IPS DF 6.9 (cell line): ENCODE results near the gene SIRPD.
"Not testable (repeated sequence)": the region's sequence is repeated elsewhere in the genome, so short reads cannot be mapped to it uniquely, and the experiment has no call there.

Experiments
- DNase-seq: peaks from one replicate; pipeline ENCODE4 v3.0.0-alpha.2; 2013; ENCODE audit warnings: low read depth, low spot score
- H3K27ac ChIP-seq: one replicate; pipeline ENCODE4 v1.5.1; 2013; ENCODE audit warnings: low read length, control low read depth
- H3K27me3 ChIP-seq: 2 replicates; pipeline ENCODE4 v1.6.1; 2013; ENCODE audit warnings: mild to moderate bottlenecking, low read length; ENCODE audit not compliant: control insufficient read depth, insufficient read depth
- H3K36me3 ChIP-seq: 2 replicates; pipeline ENCODE4 v1.6.1; 2013; ENCODE audit warnings: low read length; ENCODE audit not compliant: control insufficient read depth, insufficient read depth
- H3K4me1 ChIP-seq: 2 replicates; pipeline ENCODE4 v1.6.1; 2013; ENCODE audit warnings: low read length; ENCODE audit not compliant: control insufficient read depth, insufficient read depth
- H3K4me3 ChIP-seq: 2 replicates; pipeline ENCODE4 v1.5.1; 2013; ENCODE audit warnings: mild to moderate bottlenecking, low read length
- H3K9me3 ChIP-seq: 2 replicates; pipeline ENCODE4 v1.6.1; 2013; ENCODE audit warnings: low read length, inconsistent platforms; ENCODE audit not compliant: control insufficient read depth, insufficient read depth
- WGBS: extraction: QIAGEN DNeasy Blood & Tissue Kit; methylation state at CpG from one replicate; pipeline ENCODE4 v1.1.7; 2013; ENCODE audit warnings: mixed read lengths, missing lambda C conversion rate; ENCODE audit not compliant: insufficient read length, insufficient coverage; 5-methylcytosine and 5-hydroxymethylcytosine counted together

SIRPD gene

DNA sequence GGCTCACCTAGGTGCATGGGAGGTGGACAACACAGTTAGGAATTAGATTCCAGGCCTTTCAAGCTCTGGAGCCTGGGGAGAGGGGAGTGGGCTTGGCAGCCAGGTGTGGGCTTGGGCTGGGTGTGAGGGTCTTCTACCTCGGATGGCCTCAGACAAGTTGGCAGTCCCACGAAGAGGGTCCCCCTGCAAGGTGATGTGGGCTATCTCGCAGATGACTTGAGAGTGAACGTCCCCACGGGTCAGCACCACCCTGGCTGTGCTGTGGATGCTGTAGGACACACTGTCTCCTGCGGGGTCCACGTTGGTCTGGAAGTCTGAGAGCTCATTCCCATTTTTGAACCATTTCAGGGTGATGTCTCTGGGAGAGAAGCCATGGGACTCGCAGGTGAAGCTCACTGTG lies 14.1 kb upstream of the SIRPD start:
- not testable (repeated sequence) for H3K27ac ChIP-seq, DNase-seq
- WGBS, result no CpG with 5 or more reads among the region's 8 CpGs

DNA sequence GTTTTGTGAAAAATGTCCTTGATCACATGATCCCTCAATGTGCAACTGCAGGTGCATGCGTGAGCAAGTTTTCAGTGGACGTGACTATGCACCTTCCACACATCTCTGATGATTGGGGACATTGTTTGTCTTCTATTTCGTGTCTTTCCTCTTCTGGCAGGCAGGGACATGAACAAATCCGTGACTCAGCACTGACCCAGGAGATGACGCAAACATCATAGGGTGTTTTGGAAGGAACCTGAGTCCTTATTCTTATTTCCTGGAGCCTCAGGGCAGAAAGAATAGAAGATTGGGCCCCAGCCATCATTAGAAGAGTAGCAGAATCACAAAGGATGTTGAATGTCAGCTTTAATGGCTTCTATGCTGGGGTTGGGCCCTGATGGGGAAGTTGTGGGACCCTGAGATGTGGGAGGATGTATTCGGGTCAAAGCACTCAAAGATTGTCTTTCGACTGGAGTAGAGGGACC lies 11.9 kb upstream of the SIRPD start:
- Histone ChIP-seq H3K27me3 (no peaks in the 10 kb centered on the region), H3K4me1 (no peaks in the 10 kb centered on the region), H3K4me3 (no peak overlapping the region), H3K27ac (no peak overlapping the region), H3K36me3 (no peaks in the 10 kb centered on the region), H3K9me3 (no peaks in the 10 kb centered on the region)
- DNase-seq, result no peak
- no CpG with 5 or more reads among the region's 7 CpGs for WGBS

More for the DNA sequence above, 14.1 kb upstream of the SIRPD start:
- not testable (repeated sequence) for H3K36me3 ChIP-seq, H3K27me3 ChIP-seq, H3K4me1 ChIP-seq, H3K4me3 ChIP-seq, H3K9me3 ChIP-seq

DNA sequence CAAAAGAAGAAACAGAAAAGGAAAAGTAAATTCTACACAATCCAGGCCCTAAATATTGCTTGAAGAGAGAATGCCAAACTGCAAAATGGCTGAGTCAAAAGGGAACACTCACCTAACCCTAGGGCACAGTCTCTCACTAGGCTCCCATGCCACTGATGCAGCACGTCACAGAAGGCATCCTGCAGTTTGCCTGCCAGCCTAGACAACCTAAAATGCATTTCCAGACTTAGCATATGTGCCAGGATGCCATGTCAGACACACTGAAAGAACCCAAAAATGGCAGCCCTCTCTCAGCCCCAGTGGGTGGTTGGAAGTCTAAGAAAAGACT lies 10.6 kb upstream of the SIRPD start:
- Histone ChIP-seq H3K9me3 (no peaks in the 10 kb centered on the region), H3K27ac (no peak overlapping the region), H3K4me3 (no peak overlapping the region), H3K36me3 (no peaks in the 10 kb centered on the region), H3K27me3 (no peaks in the 10 kb centered on the region), H3K4me1 (no peaks in the 10 kb centered on the region)
- WGBS, result no CpG with 5 or more reads among the region's 1 CpG
- no peak for DNase-seq

DNA sequence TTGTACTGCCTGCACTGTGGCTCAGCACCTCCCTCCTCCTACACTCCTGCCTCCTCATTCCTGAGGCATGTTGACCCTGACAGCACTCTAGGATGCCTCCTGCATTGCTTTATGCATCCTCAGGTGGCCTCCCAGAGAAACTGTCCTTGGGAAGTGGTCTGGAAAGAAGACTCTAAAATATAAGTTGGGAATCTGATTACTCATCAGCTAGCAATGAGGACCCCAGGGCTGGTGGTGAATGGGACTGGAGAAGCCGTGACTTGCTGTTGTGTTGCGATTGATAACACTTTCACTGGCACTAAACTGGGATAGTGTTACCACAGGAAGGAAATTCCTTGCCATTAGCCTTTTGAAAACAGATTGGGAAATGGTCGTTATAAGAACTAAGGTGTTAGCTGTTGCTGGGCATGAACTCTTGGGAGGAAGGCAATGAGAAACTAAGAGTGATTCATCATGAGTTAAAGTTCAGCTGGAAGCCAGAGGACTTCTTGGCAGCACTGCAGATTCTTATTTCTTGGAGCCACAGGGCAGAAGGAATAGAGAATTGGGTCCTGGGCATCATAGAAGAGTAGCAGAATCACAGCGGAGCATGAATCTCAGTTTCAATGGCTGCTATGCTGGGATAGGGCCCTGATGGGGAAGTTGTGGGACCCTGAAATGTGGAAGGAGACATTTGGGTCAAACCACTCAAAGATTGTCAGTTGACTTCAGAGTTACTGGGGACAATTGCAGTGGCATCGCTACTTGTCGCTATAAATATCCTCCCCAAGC lies 10.1 kb upstream of the SIRPD start:
- Histone ChIP-seq H3K4me3 (no peak overlapping the region), H3K27me3 (no peaks in the 10 kb centered on the region), H3K4me1 (no peaks in the 10 kb centered on the region), H3K27ac (no peak overlapping the region), H3K36me3 (no peaks in the 10 kb centered on the region), H3K9me3 (no peaks in the 10 kb centered on the region)
- no CpG with 5 or more reads among the region's 6 CpGs for WGBS
- DNase-seq, result no peak

DNA sequence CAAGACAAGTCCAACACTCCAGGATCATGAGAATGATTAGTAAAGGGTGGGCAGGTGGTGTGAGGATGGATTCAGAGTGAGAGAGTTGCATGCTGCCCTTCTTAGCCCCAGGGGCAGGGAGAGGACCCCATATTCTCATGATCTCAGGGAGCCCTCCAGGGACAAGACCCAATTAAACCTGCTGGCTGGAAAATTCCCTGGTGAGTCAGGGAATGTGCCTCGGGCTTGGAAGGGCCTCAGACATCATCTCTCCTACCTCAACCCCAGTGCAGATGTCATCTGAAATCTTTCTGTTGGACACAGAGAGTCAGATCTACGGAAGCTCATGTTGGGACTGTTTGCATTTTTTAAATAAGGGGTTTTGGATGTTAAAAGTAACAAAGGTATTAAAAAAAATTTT lies 9.2 kb upstream of the SIRPD start:
- Histone ChIP-seq H3K27me3 (no peaks in the 10 kb centered on the region), H3K27ac (no peak overlapping the region), H3K4me3 (no peak overlapping the region), H3K36me3 (no peaks in the 10 kb centered on the region), H3K4me1 (no peaks in the 10 kb centered on the region), H3K9me3 (no peaks in the 10 kb centered on the region)
- DNase-seq, result no peak
- no CpG with 5 or more reads among the region's 2 CpGs for WGBS

DNA sequence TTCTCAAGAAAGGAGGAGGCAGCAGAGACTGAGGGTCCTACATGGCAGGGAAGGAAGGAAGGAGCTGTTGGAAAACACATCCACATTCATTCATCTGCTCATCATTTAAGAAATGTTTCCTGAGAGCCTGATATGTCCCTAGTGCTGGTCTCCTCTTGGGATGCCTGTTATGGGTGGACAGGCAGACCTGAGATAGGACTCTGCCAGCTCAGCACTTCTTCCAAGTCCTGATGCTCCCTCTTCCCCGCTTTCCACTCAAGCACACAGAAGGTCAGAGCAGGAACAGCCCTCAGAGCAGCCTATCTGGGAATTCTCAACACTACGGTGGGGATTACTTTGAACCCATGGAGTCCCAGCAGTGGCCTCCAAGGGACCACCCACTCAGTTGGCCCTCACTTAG lies 8.0 kb upstream of the SIRPD start:
- no CpG with 5 or more reads among the region's 2 CpGs for WGBS
- H3K4me1 ChIP-seq, result no peaks in the 10 kb centered on the region
- no peaks in the 10 kb centered on the region for H3K36me3 ChIP-seq
- no peaks in the 10 kb centered on the region for H3K27me3 ChIP-seq
- H3K4me3 ChIP-seq, result no peak overlapping the region
- H3K27ac ChIP-seq, result no peak overlapping the region
- DNase-seq, result no peak
- H3K9me3 ChIP-seq, result no peaks in the 10 kb centered on the region

DNA sequence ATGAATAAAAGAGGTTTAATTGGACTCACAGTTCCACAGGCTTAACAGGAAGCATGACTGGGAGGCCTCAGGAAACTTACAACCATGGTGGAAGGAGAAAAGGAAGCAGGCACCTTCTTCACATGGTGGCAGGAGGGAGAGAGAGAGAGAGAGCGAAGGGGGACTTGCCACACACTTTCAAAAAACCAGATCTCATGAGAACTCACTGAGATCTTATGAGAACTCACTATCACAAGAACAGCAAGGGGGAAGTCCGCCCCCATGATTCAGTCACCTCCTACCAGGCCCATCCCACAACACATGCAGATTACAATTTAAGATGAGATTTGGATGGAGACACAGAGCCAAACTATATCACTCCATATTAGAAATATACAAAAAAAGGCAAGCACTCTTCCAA lies 6.1 kb upstream of the SIRPD start:
- no peak overlapping the region for H3K27ac ChIP-seq
- WGBS, result no CpG with 5 or more reads among the region's 2 CpGs
- no peak overlapping the region for H3K4me3 ChIP-seq
- no peak for DNase-seq
- no peaks in the 10 kb centered on the region for H3K36me3 ChIP-seq
- H3K27me3 ChIP-seq, result no peaks in the 10 kb centered on the region
- no peaks in the 10 kb centered on the region for H3K9me3 ChIP-seq
- H3K4me1 ChIP-seq, result no peaks in the 10 kb centered on the region

DNA sequence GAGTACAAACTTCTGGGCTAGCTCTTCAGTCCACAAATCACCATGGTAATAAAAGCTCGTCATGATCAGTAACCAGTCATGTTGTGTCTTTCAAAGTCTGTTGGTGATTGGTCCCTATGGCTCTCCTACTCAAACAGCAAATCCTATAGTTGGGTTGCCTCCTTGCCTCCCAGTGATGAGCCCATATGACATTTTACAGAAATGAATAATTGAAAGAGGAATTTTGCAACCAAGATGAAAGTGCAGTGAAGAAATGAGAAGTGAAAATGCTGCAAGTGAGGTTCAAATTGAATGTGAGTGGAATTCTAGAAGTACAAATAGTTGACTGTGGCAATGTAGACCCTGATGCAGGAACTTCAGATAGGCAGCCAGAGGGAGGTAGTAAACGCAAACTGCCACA lies 5.1 kb upstream of the SIRPD start:
- Histone ChIP-seq H3K4me1 (no peaks in the 10 kb centered on the region), H3K27me3 (no peaks in the 10 kb centered on the region), H3K27ac (no peak overlapping the region), H3K4me3 (no peak overlapping the region), H3K36me3 (no peaks in the 10 kb centered on the region), H3K9me3 (no peaks in the 10 kb centered on the region)
- WGBS, result no CpG with 5 or more reads among the region's 2 CpGs
- DNase-seq, result no peak

DNA sequence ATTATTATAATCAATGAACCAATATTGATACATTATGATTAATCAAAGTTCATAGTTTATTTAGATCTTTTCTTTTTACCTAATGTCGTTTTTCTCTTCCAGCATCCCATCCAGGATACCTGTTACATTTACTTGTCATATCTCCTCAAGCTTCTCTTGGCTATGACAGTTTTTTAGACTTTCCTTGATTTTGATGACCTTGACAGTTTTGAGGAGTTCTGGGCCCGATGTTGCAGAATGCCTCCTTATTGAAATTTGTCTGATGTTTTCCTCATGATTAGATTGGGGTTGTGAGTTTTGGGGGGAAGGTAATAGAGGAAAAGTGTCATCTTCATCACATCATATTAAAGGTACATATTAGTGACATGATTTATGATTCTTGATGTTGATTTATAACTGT lies 3.8 kb upstream of the SIRPD start:
- Histone ChIP-seq H3K36me3 (no peaks in the 10 kb centered on the region), H3K9me3 (no peaks in the 10 kb centered on the region), H3K4me1 (no peaks in the 10 kb centered on the region), H3K27ac (no peak overlapping the region), H3K4me3 (no peak overlapping the region), H3K27me3 (no peaks in the 10 kb centered on the region)
- DNase-seq, result no peak
- WGBS, result no CpG with 5 or more reads among the region's 2 CpGs

DNA sequence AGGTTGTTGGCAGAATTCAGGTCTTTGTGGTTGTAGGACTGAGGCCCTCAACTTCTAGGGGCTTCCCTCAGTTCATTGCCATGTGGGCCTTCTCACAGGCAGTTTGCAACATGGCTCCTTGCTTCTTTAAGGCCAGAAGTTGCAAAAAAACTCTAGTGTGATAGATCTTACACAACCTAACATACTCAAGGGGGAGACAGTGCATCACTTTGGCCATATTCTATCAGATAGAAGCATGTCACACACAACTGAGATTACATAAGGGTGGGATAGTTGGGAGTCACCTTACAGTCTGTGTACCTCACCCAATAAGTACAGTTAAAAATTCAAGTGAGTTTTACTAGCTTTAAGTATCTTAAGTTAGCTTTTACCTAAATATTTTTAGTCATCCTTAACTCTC lies 1.6 kb downstream of the SIRPD start:
- no peaks in the 10 kb centered on the region for H3K36me3 ChIP-seq
- no peaks in the 10 kb centered on the region for H3K4me1 ChIP-seq
- H3K27me3 ChIP-seq, result no peaks in the 10 kb centered on the region
- H3K27ac ChIP-seq, result no peak overlapping the region
- H3K9me3 ChIP-seq, result no peaks in the 10 kb centered on the region
- H3K4me3 ChIP-seq, result no peak overlapping the region
- no peak for DNase-seq

DNA sequence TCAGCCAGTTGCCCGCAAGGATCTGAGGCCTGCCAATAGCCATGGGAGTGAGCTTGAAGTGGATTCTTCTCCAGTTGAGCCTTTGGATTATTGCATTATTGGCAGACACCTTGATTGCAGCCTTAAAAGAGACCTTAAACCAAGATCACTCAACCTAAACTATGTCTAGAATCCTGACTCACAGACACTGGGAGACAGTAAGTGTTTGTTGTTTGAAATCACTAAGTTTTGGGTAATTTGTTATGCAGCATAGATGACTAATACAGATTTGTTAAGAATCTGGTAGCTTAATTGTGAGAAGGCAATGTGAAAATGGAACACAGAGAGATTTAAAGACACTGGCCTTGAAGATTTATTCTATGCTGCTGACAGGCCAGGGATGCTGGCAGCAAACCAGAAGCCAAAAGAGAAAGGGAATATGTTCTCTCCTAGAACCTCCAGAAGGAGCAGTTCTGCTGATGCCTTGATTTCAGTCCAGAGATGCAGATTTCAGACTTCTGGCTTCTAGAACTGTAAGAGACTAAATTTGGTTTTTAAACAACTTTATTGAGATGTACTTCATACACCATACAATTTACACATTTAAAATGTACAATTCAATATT lies 17.6 kb downstream of the SIRPD start:
- no peaks in the 10 kb centered on the region for H3K9me3 ChIP-seq
- no peaks in the 10 kb centered on the region for H3K36me3 ChIP-seq
- no peaks in the 10 kb centered on the region for H3K27me3 ChIP-seq
- H3K27ac ChIP-seq, result no peak overlapping the region
- DNase-seq, result no peak
- no peaks in the 10 kb centered on the region for H3K4me1 ChIP-seq
- no peak overlapping the region for H3K4me3 ChIP-seq
- WGBS, result no CpG with 5 or more reads among the region's 1 CpG
